ENCODE results near the gene C12orf57. TPM values are rescaled to one million over a fixed set of nuclear protein-coding genes. Genes with fewer than 3 reads are reported as not detected.
"Not testable (repeated sequence)": the region's sequence is repeated elsewhere in the genome, so short reads cannot be mapped to it uniquely, and the experiment has no call there.

Gene C12orf57, protein sequence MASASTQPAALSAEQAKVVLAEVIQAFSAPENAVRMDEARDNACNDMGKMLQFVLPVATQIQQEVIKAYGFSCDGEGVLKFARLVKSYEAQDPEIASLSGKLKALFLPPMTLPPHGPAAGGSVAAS
- 130 and 240 TPM in 2 replicates for total RNA-seq

DNA sequence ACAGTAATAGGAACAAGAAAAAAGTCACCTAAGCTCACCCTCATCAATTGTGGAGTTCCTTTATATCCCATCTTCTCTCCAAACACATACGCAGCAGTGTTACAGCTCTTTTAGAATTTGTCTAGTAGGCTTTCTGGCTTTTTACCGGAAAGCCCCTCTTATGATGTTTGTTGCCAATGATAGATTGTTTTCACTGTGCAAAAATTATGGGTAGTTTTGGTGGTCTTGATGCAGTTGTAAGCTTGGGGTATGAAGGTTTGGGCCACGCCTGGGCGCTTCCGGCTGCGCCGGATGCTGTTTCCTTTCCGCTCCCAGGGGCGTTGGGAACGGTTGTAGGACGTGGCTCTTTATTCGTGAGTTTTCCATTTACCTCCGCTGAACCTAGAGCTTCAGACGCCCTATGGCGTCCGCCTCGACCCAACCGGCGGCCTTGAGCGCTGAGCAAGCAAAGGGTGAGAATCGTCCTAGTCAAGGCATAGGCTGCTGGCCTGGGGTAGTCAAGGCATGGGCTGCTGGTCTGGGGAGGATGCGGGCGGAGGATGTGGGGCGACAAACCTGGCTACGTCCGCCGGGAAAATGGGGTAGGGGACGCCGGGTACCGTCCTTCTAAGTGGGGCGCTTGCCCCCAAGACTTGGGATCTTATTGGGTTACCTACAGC lies at the start of gene C12orf57, which contains the start of gene RNU7-1:
Gene C12orf57 (plus strand): TSS at position 301 of the 659 bp plus-strand sequence. CDS start 100 bp downstream, at position 401.
Gene RNU7-1 (plus strand): TSS at position 95 of the 659 bp plus-strand sequence.
- peak; percentile 89 to 93 for DNase-seq (ENCODE audit: low read depth in 2 of 2)

DNA sequence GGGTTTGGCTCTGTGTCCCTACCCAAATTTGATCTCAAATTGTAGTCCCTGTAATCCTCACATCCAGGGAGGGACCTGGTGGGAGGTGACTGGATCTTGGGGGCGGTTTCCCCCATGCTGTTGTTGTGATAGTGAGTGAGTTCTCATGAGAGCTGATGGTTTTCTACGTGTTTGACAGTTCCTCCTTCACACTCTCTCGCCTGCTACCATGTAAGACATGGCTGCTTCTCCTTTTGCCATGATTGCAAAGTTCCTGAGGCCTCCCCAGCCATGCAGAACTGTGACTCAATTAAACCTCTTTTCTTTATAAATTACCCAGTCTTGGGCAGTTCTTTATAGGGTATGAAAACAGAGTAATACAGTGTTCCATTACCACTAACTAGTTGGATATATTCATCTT lies 49.5 kb upstream of the C12orf57 start:
- no peak for DNase-seq (ENCODE audit: low read depth in 2 of 2)

DNA sequence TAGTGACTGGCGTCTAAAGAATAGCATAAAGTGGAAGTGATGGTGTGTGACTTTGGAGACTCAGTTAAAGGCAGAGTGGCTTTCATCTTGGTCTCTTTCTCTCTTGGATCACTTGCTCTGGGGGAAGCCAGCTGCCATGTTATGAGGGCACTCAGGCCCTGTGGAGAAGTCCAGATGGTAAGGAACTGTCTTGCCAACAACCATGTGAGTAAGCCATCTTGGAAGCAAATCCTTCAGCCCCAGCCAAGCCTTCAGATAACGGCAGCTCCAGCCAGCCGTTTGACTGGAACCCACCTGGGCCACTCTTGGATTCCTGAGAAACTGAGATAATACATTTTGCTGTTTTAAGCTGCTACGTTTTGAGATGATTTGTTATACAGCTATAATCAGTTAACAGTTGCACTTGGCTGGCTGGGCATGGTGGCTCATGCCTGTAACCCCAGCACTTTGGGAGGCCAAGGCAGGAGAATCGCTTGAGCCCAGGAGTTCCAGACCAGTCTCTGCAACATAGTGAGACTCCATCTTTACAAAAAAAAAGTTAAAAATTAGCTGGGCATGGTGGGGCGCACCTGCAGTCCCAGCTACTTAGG lies 46.9 kb upstream of the C12orf57 start:
- DNase-seq (ENCODE audit: low read depth in 2 of 2) = no peak

DNA sequence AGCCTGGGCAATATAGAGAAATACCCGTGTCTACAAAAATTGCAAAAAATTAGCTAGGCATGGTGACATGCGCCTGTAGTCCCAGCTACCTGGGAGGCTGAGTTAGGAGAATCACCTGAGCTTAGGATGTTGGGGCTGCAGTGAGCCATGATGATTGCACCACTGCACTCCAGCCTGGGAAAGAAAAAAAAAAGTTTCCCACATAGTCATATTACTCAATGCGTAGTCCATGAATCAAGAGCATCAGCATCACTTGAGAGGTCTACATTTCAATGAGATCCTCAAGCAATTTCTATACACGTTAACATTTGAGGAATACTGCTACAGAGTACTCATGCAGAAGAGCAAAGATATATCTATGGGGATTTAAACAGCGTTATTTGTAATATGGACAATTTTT lies 44.4 kb upstream of the C12orf57 start:
- DNase-seq (ENCODE audit: low read depth in 2 of 2) = no peak

DNA sequence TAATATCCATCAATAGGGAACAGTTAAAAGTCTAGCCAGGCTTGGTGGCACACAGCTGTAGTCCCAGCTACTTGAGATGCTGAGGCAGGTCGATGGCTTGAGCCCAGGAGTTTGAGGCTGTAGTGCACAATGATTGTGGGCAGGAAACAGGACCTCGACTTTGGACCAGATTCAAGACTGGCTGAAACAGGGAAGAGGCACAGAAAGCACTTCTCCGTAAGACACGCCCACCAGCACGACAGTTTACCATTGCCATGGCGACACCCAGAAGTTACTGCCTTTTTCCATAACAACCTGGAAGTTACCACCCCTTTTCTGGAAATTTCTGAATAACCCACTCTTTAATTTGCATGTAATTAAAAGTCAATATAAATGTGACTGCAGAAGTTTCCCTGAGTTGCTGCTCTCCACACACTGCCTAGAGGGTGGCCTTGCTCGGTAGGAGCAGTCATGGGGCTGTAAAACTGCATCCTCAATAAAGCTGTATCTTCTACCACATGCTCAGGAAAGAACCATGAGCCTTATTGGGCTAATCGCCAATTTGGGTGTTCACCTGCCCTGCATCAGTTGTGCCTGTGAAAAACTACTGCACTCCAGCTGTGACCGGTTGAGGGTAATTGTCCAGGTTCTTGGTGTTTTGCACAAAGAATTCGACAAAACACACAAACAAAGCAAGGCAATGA lies 43.8 kb upstream of the C12orf57 start:
- DNase-seq (ENCODE audit: low read depth in 2 of 2) = peak; percentile 86 to 89

DNA sequence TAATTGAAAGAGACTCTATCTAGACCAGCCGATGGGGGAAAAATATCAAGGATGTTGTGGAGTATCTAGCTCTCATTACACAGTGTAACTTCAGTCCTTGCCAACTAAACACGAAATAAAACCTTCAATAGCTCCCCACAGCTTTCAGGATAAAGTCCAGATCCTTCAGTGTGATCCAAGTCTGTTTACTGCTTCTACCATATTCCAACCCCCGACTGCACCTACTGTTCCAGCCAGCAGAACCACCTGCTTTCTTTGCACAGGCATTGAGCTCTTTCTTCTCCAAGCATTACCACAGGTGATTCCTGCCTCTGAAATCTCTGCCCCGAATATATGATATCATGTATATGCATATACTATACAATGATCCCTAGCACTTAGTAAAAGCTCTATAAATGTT lies 41.4 kb upstream of the C12orf57 start:
- no peak for DNase-seq (ENCODE audit: low read depth in 2 of 2)

DNA sequence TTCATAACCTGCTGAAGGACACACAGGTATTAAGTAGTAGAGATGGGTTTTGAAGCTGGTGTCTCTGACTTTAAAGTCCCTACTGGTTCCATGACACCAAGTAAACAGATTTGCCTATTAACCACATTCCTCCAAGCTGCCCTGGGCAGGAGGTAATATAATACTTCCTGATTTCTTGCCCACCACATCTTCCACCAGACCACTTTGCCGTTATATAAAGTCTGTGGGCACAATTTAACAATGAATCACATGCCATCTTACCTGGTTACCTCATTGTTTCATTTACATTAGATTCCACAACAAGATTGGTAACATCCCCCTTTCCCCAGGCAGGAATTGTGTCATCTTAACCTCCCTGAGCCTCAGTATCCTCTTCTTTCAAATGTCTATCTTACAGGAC lies 40.1 kb upstream of the C12orf57 start:
- no peak for DNase-seq (ENCODE audit: low read depth in 2 of 2)

DNA sequence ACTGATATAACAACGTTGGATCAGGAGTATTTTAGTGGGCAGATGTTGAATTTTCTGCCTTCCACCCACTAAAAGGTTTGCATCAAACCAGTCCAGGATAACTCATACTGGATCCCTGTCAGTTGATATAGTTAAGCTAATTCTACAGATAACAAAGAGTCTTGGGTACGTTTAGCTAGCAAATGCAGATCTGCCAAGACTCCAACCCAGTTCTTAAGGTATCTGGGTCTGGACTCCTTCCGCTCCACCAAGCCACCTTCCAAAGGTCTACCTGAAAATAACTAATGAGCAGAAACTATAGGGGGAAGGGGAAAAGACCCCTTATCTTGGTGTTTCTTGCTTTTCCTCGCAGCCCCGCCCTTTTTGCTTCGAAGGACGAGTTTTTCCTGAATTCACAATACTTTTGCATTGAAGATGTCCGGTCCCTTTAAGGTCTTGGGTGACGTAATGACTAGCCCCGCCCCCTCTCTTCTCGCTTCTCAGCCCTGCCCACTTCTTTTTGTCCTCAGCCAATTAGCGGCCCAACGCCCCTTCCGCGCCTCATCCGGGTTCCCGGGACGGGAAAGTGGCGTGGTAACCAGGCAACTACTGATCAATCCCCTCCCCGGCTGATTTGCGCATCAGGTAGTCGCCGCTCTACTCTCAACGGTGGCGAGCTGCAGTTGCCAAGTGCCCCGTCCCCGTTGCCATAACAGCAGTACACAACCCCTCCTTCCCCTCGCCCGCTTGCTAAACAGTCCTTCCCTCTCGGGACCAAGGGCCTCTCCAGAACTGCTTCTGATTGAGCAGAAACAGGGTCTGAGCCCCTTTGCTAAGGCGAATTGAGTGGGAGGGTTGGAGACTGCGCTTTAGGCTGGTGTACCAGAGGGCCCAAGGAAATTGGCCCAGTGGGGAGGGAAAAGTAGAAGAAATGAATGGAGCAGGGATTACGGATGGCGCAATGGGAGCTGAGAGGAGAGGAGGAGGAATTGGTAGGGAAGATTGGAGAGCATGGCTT lies 39.2 kb upstream of the C12orf57 start, which contains the start of gene LRRC23:
Gene LRRC23 (plus strand): TSS at position 543 of the 997 bp plus-strand sequence. CDS start 812 bp downstream, outside the sequence.
- peak; percentile 93 to 96 for DNase-seq (ENCODE audit: low read depth in 2 of 2)

DNA sequence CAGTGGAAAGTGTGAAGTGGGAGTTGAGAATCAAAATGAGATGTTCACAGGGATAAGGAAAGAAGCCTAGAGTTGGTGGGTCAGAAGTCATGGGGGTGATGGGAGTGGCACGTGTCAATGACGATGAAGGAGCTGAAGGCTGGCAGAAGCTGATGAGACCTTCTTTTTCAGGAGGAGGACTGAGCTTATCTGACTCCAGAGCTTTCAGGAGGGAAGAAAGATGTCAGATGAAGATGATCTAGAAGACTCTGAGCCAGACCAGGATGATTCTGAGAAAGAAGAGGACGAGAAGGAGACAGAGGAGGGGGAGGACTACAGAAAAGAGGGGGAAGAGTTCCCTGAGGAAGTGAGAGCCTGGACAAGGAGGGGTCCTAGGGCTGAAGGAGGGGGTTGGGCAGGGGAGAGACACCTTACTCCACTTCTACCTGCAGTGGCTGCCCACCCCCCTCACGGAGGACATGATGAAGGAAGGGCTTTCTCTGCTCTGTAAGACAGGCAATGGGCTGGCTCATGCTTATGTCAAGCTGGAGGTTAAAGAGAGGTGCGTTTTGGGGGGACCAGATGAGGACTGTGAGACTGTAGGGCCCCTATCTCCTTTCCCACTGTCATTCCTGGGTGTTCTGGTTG lies 38.3 kb upstream of the C12orf57 start:
- DNase-seq (ENCODE audit: low read depth in 2 of 2) = no peak

DNA sequence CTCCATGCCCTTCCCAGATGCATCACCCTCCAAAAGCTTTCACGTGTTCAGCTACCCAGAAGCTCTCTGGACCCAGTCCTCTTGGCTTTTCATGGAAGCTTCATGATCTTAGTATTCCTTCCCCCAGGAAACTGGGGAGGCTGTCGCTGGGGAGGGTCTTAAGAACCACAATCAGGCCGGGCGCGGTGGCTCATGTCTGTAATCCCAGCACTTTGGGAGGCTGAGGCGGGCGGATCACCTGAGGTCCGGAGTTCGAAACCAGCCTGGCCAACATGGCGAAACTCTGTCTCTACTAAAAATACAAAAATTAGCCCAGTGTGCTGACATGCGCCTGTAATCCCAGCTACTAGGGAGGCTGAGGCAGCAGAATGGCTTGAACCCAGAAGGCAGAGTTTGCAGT lies 35.7 kb upstream of the C12orf57 start:
- DNase-seq (ENCODE audit: low read depth in 2 of 2) = not testable (repeated sequence)

DNA sequence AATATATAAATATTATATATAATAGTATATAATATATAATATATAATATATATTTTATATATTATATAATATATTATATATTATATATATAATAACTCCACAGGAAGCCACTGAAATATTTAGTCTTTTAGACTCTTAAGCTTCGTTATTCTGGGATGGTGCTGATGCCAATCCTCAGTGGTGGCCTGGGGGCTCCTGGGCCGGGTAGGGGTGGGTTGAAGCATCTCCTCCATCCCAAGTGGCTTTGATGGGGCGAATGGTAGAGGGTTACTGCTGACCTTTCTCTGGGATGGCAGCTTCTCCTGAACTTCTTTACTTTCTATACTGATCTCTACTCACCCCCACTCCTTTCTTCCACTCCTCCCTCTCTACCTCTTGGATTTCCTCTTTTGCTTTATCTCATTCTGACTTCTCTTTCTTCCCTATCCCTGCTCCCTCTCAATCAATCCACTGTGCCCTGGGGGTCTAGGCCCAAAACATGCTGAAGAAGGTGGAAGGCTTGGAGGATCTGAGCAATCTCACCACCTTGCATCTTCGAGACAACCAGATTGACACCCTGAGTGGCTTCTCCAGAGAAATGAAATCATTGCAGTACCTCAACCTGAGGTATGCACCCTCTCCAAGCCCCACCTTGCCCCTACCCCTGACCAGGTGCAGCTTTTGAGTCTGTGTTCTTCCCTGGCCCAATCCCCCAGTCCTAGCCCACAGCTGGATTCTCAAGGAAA lies 34.2 kb upstream of the C12orf57 start:
- no peak for DNase-seq (ENCODE audit: low read depth in 2 of 2)

DNA sequence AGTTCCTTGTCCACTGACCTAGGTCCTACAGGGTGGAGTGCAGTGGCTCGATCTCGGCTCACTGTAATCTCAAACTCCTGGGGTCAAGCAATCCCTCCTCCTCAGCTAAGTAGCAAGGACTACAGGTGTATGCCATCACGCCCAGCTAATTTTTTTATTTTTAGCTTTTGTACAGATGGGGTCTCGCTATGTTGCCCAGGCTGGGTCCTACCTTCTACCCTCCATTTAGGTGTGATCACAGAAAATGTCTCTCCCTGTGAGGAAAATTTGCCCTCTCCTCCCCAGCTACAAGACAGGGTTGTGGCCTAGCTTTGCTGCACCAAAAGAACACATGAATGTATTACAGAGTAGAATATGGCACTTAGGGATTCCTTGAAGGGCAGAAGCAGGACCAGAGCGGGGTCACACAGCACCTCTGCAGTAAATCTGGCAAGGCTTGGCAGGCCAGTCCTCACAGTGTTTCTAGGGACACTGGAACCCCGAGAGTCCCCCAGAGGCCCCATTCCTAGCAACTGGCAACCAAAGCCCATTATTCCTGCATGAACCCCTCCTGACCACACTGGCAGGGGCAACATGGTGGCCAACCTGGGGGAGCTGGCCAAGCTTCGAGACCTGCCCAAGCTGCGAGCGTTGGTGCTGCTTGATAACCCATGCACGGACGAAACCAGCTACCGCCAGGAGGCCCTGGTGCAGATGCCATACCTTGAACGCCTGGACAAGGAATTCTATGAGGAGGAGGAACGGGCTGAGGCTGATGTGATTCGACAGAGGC lies 31.5 kb upstream of the C12orf57 start:
- DNase-seq (ENCODE audit: low read depth in 2 of 2) = no peak

DNA sequence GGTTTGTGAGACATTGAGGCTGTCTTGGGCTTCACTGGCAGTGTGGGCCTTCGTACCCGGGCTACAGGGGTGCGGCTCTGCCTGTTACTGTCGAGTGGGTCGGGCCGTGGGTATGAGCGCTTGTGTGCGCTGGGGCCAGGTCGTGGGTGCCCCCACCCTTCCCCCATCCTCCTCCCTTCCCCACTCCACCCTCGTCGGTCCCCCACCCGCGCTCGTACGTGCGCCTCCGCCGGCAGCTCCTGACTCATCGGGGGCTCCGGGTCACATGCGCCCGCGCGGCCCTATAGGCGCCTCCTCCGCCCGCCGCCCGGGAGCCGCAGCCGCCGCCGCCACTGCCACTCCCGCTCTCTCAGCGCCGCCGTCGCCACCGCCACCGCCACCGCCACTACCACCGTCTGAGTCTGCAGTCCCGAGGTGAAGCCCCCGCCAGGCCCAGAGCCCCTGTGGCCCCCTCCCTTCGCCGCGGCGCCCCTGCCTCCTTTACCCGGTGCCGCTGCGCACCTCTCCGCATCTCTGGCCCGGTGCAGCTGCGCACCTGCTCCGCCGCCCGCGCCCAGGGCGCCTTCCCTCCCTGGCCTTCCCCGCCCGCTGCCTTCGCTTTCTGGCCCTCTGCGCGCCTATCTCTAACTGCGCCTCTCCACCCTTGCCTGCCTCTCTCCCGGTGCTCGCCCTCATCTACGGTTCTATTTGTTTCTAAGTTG lies 29.4 kb upstream of the C12orf57 start, which contains the start of gene ENO2:
Gene ENO2 (plus strand): TSS at position 335 of the 701 bp plus-strand sequence. CDS start 1,253 bp downstream, outside the sequence.
- peak; percentile 60 to 69 for DNase-seq (ENCODE audit: low read depth in 2 of 2)

DNA sequence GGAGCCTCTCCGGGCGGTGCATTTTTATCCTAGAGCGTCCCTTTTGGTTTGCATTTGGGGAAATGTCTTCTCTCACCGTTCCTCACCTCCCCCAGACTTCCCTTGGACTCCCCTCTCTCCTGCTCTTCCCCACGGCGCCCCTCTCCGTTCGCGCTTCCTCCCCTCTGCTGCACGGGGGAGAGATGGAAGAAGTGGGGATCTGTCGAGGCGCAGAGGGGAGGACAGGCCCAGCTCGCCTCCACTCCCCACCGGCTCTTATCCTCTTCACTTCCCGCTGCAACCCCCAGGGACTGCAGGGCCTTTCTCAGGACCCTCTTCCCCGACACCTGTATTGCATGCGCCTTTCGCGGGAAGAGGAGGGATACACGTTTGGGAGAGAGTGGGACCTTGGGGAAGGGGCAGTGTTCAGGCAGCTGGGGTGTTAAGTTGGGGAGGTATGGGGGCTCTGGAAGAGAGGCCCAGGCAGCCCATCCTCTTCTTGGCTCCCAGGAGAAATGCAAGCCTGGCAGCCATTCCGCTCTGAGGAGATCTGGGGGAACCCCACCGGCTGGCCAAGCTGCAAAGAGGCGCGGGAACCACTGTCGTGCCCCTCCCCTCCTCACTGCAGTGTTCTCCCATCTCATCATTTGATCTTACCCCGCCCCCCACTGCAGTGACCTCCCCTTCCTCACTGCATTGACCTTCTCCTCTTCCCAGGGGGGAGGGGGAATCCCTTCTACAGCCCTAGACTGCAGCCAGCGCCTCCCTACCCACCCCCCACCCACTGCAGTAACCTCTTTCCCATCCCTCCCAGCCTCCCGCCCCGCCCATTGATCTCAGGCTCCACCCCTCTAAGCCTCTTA lies 28.7 kb upstream of the C12orf57 start:
- no peak for DNase-seq (ENCODE audit: low read depth in 2 of 2)

DNA sequence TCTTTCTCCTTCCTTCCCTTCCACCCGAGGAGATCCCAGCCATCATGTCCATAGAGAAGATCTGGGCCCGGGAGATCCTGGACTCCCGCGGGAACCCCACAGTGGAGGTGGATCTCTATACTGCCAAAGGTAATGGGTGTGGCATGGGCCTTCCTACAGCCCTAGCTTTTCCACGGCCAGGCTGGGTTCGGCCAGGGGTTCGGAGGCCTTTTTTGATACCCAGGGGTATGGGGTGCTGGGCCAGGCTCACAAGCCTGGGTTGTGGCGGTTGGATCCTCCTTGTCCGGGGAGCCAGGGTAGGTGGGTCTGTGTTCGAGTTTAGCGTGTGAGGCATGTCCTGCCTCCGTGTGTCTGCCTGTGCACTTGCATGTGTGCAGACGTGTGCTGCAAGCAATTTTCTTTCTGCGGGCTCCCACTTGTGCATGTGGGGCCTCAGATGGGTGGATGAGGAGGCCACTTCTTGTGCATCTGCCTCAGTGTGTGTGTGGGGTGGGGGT lies 28.0 kb upstream of the C12orf57 start:
- DNase-seq (ENCODE audit: low read depth in 2 of 2) = no peak

DNA sequence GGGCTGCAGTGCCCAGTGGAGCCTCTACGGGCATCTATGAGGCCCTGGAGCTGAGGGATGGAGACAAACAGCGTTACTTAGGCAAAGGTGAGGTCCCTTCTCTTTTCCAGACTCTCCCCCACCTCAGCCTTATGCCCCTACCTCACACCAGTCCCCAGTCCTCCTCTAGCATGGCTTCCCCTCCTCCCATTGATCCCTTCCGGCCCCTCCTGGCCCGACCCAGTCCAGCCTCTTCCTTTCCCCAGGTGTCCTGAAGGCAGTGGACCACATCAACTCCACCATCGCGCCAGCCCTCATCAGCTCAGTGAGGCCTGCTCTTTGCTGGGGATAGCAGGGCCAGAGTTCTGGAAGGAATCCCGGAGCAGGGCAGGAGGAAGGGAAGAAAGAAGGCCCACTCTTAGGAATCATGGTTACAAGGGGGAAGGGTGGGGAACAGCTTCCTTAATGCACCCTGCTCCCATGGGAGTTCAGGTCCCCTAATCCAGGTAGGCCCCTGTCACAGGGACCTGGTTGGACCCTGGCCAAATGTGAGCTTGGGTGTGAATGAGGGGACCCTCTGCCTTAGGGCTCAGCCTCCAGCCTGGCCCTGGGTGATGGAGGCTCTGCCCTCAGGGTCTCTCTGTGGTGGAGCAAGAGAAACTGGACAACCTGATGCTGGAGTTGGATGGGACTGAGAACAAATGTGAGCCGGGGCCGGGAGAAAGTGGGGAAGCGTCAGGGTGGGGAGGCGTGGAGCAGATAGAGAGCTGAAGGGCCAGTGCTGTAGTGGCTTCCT lies 27.2 kb upstream of the C12orf57 start:
- DNase-seq (ENCODE audit: low read depth in 2 of 2) = no peak

All from lung microvascular endothelial cell (primary cell).